ENCODE measurements around the gene TMEM202.

- TF ChIP-seq, protein P1, sequence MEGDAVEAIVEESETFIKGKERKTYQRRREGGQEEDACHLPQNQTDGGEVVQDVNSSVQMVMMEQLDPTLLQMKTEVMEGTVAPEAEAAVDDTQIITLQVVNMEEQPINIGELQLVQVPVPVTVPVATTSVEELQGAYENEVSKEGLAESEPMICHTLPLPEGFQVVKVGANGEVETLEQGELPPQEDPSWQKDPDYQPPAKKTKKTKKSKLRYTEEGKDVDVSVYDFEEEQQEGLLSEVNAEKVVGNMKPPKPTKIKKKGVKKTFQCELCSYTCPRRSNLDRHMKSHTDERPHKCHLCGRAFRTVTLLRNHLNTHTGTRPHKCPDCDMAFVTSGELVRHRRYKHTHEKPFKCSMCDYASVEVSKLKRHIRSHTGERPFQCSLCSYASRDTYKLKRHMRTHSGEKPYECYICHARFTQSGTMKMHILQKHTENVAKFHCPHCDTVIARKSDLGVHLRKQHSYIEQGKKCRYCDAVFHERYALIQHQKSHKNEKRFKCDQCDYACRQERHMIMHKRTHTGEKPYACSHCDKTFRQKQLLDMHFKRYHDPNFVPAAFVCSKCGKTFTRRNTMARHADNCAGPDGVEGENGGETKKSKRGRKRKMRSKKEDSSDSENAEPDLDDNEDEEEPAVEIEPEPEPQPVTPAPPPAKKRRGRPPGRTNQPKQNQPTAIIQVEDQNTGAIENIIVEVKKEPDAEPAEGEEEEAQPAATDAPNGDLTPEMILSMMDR (conservative IDR thresholded peaks at IDR 0.05; ENCODE audit: low read length), result no peak
- TF ChIP-seq EZH2phosphoT487 (IDR thresholded peaks at IDR 0.05; ENCODE audit: borderline replicate concordance, low read depth, low read length), result no peak
These were observed 36.9 kb upstream of the TMEM202 start for GRCh38 chr15:72361176-72361575.
